Fibroblast of skin of scalp (primary cell): ENCODE measurements around the gene FGF14.

Experiments
- DNase-seq: peaks from one replicate; pipeline ENCODE4 v3.0.0-alpha.2; 2013

The FGF14 gene

GRCh38 chr13:101917475-101917810 is 484.4 kb downstream of the FGF14 start:
- no peak for DNase-seq

- no peak for DNase-seq
Observed at GRCh38 chr13:101916775-101917474, 484.9 kb downstream of the FGF14 start.

- peak; percentile 14 for DNase-seq
Observed at GRCh38 chr13:101916108-101916774, 485.6 kb downstream of the FGF14 start.

GRCh38 chr13:101915755-101916107 is 486.1 kb downstream of the FGF14 start:
- no peak for DNase-seq

- DNase-seq = no peak
Observed at GRCh38 chr13:101915331-101915730, 486.5 kb downstream of the FGF14 start.

- no peak for DNase-seq
Observed at GRCh38 chr13:101911752-101912151, 490.1 kb downstream of the FGF14 start.

- no peak for DNase-seq
Observed at GRCh38 chr13:101903890-101904289, 498.0 kb downstream of the FGF14 start.

GRCh38 chr13:101898676-101899075 is 503.2 kb downstream of the FGF14 start:
- DNase-seq = no peak

GRCh38 chr13:101896541-101896940 is 505.3 kb downstream of the FGF14 start:
- DNase-seq = no peak

- DNase-seq = no peak
Observed at GRCh38 chr13:101893021-101893420, 508.8 kb downstream of the FGF14 start.

- no peak for DNase-seq
Observed at GRCh38 chr13:101892296-101892695, 509.6 kb downstream of the FGF14 start.

- no peak for DNase-seq
Observed at GRCh38 chr13:101881593-101881992, 520.3 kb downstream of the FGF14 start.

GRCh38 chr13:101880581-101880980 is 521.3 kb downstream of the FGF14 start:
- no peak for DNase-seq

GRCh38 chr13:101876951-101877350 is 524.9 kb downstream of the FGF14 start:
- no peak for DNase-seq

GRCh38 chr13:101875717-101876393 is 526.0 kb downstream of the FGF14 start:
- DNase-seq = peak; percentile 11

- DNase-seq = no peak
Observed at GRCh38 chr13:101875091-101875490, 526.8 kb downstream of the FGF14 start.

GRCh38 chr13:101869553-101869952 is 532.3 kb downstream of the FGF14 start:
- DNase-seq = peak; percentile 32

GRCh38 chr13:101868585-101869469 is 533.0 kb downstream of the FGF14 start:
- no peak for DNase-seq

- DNase-seq = no peak
Observed at GRCh38 chr13:101866889-101867581, 534.8 kb downstream of the FGF14 start.

GRCh38 chr13:101858860-101859259 is 543.0 kb downstream of the FGF14 start:
- no peak for DNase-seq

- DNase-seq = no peak
Observed at GRCh38 chr13:101846701-101847100, 555.1 kb downstream of the FGF14 start.

- peak; percentile 64 for DNase-seq
Observed at GRCh38 chr13:101846249-101846648, 555.6 kb downstream of the FGF14 start.
